SK-N-SH (cell line): ENCODE results near the gene SLC24A3. TPM values are rescaled to one million over a fixed set of nuclear protein-coding genes. Genes with fewer than 3 reads are reported as not detected.

Source experiments
- CTCF ChIA-PET: fragments of 300-600, 350-600 bp; formaldehyde crosslinking; extraction: SDS; loops from one replicate; lab custom pipeline; 2021; lab: Yijun Ruan, JAX
- POLR2A ChIA-PET: fragments of 350-600 bp; sonication (Branson Sonifier 250); formaldehyde crosslinking; extraction: SDS; loops from one replicate; lab custom pipeline; 2020; ENCODE audit warnings: antibody characterized with exemption, inconsistent platforms; lab: Yijun Ruan, JAX
- DNase-seq: peaks from one replicate; pipeline ENCODE4 v3.0.0; 2012
- H2AFZ ChIP-seq: fragments of 200-600 bp; sonication (generic); 2 replicates; pipeline ENCODE4 v1.8.1; 2016; ENCODE audit warnings: antibody characterized with exemption, mild to moderate bottlenecking, low read depth
- H3F3A ChIP-seq: fragments of 200-600 bp; sonication (generic); replicated peaks from 2 replicates; pipeline ENCODE3; 2016; ENCODE audit warnings: antibody characterized with exemption, mild to moderate bottlenecking; ENCODE audit not compliant: insufficient read depth
- H3K27ac ChIP-seq, 2 experiments: fragments of 200-500 bp in 1 of 2; fragments of 200-600 bp in 1 of 2; sonication (Bioruptor generic) in 1 of 2; sonication (generic), shearing (Covaris generic) in 1 of 2; 2 replicates each; pipeline versions ENCODE4 v1.5.1 to v1.6.1; 2014 to 2016; ENCODE audit warnings: low read depth in 2 of 2, inconsistent platforms in 1 of 2, low read length in 1 of 2, mild to moderate bottlenecking in 1 of 2, mixed read lengths in 1 of 2
- H3K27me3 ChIP-seq: fragments of 200-600 bp; sonication (generic), shearing (Covaris generic); 2 replicates; pipeline ENCODE4 v1.6.1; 2016; ENCODE audit warnings: mixed run types; ENCODE audit not compliant: insufficient read depth
- H3K36me3 ChIP-seq, 2 experiments: fragments of 200-500 bp in 1 of 2; fragments of 200-600 bp in 1 of 2; sonication (Bioruptor generic) in 1 of 2; sonication (generic) in 1 of 2; replicated peaks in 1 of 2; 2 replicates each; pipeline versions ENCODE3 to v1.5.1; 2014 to 2016; ENCODE audit warnings: low read length in 1 of 2, mild to moderate bottlenecking in 1 of 2; ENCODE audit not compliant: insufficient read depth in 2 of 2, control insufficient read depth in 1 of 2
- H3K4me1 ChIP-seq, 2 experiments: fragments of 200-500 bp in 1 of 2; fragments of 200-600 bp in 1 of 2; sonication (Bioruptor generic) in 1 of 2; sonication (generic), shearing (Covaris generic) in 1 of 2; 2 replicates each; pipeline versions ENCODE4 v1.5.1 to v1.6.1; 2014 to 2016; ENCODE audit warnings: low read depth in 1 of 2, low read length in 1 of 2, mixed run types in 1 of 2; ENCODE audit not compliant: insufficient read depth in 2 of 2, control insufficient read depth in 1 of 2
- H3K4me2 ChIP-seq: fragments of 200-600 bp; sonication (generic), shearing (Covaris generic); 2 replicates; pipeline ENCODE4 v1.6.1; 2017; ENCODE audit warnings: mixed run types
- H3K4me3 ChIP-seq, 2 experiments: fragments of 200-500 bp in 1 of 2; fragments of 200-600 bp in 1 of 2; sonication (Bioruptor generic) in 1 of 2; sonication (generic), shearing (Covaris generic) in 1 of 2; 2 replicates each; pipeline versions ENCODE4 v1.5.1 to v1.8.1; 2014 to 2016; ENCODE audit warnings: low read depth in 2 of 2, inconsistent platforms in 1 of 2, low read length in 1 of 2, mild to moderate bottlenecking in 1 of 2, mixed read lengths in 1 of 2, moderate library complexity in 1 of 2
- H3K79me2 ChIP-seq: fragments of 200-600 bp; sonication (generic); 2 replicates; pipeline ENCODE4 v1.8.1; 2017; ENCODE audit warnings: mild to moderate bottlenecking; ENCODE audit not compliant: insufficient read depth
- H3K9ac ChIP-seq: fragments of 200-600 bp; sonication (generic); 2 replicates; pipeline ENCODE4 v1.6.1; 2017; ENCODE audit warnings: mixed run types
- H3K9me2 ChIP-seq: fragments of 200-600 bp; sonication (generic); 2 replicates; pipeline ENCODE4 v1.6.1; 2017; ENCODE audit warnings: mixed run types
- H3K9me3 ChIP-seq: fragments of 200-600 bp; sonication (generic); 2 replicates; pipeline ENCODE4 v1.6.1; 2017; ENCODE audit warnings: mixed run types, mild to moderate bottlenecking, moderate library complexity
- H4K20me1 ChIP-seq: fragments of 200-600 bp; sonication (generic); 2 replicates; pipeline ENCODE4 v1.6.1; 2017; ENCODE audit warnings: mild to moderate bottlenecking, mixed run types; ENCODE audit not compliant: insufficient read depth
- ELF1 ChIP-seq: IDR thresholded peaks from 2 replicates; pipeline ENCODE4 v1.4.0; 2012
- EP300 ChIP-seq, 2 experiments: IDR thresholded peaks; 2 replicates each; pipeline versions ENCODE4 v1.4.0 to v1.6.1; 2012; ENCODE audit warnings: borderline replicate concordance in 1 of 2, low read depth in 1 of 2, low read length in 1 of 2
- EZH2phosphoT487 ChIP-seq: fragments of 200-600 bp; sonication (generic); IDR thresholded peaks from 2 replicates; pipeline ENCODE4 v1.6.1; 2017; ENCODE audit warnings: low read depth, mixed run types, mild to moderate bottlenecking, antibody characterized with exemption, moderate library complexity, borderline replicate concordance
- FOSL2 ChIP-seq: IDR thresholded peaks from 2 replicates; pipeline ENCODE4 v1.4.0; 2012; ENCODE audit warnings: low read depth, mild to moderate bottlenecking, moderate library complexity, borderline replicate concordance
- FOXJ3 ChIP-seq: sonication (generic); formaldehyde crosslinking; IDR thresholded peaks from 2 replicates; pipeline ENCODE4 v1.5.1; 2020; ENCODE audit warnings: mild to moderate bottlenecking, missing genetic modification reagents
- FOXM1 ChIP-seq: IDR thresholded peaks from 2 replicates; pipeline ENCODE4 v1.4.0; 2012; ENCODE audit warnings: low read depth, mild to moderate bottlenecking
- GABPA ChIP-seq: IDR thresholded peaks from 2 replicates; pipeline ENCODE4 v1.4.0; 2012; ENCODE audit warnings: low read depth, mild to moderate bottlenecking
- GATA2 ChIP-seq: sonication (generic); formaldehyde crosslinking; IDR thresholded peaks from 2 replicates; pipeline ENCODE4 v1.5.0; 2020; ENCODE audit warnings: mild to moderate bottlenecking, missing genetic modification reagents
- JUND ChIP-seq: IDR thresholded peaks from 2 replicates; pipeline ENCODE4 v1.4.0; 2012
- NFIC ChIP-seq: IDR thresholded peaks from 2 replicates; pipeline ENCODE4 v1.4.0; 2012; ENCODE audit warnings: borderline replicate concordance
- NRF1 ChIP-seq: IDR thresholded peaks from 2 replicates; pipeline ENCODE4 v1.6.1; 2012; ENCODE audit warnings: low read depth, mild to moderate bottlenecking, low read length
- POLR2AphosphoS5 ChIP-seq: IDR thresholded peaks from 2 replicates; pipeline ENCODE4 v1.6.1; 2012; ENCODE audit warnings: low read depth, low read length
- SMC3 ChIP-seq: IDR thresholded peaks from 2 replicates; pipeline ENCODE4 v1.6.1; 2012; ENCODE audit warnings: low read depth, low read length, improper control_type of control experiment
- TAF1 ChIP-seq: IDR thresholded peaks from 2 replicates; pipeline ENCODE4 v1.6.1; 2012; ENCODE audit warnings: low read depth, mild to moderate bottlenecking, low read length, moderate library complexity, borderline replicate concordance
- YY1 ChIP-seq: IDR thresholded peaks from 2 replicates; pipeline ENCODE4 v1.4.0; 2012; ENCODE audit warnings: low read depth, mild to moderate bottlenecking
- WGBS: methylation state at CpG from one replicate; pipeline ENCODE4 v1.1.6; 2017; ENCODE audit warnings: low lambda C conversion rate; 5-methylcytosine and 5-hydroxymethylcytosine counted together
- polyA plus RNA-seq, 3 experiments: library from polyadenylated mRNA; depleted of rRNA; stranded (reverse); fragments of >200 nt; gene quantifications; 2 replicates each; pipeline ENCODE4 v1.2.3, GENCODE V29; 2012
- TF ChIP-seq, protein P1 (sequence below): IDR thresholded peaks from 2 replicates; pipeline ENCODE4 v1.4.0; 2012; ENCODE audit warnings: low read depth
- TF ChIP-seq, protein P2 (sequence below): fragments of 150-350 bp; IDR thresholded peaks from 2 replicates; pipeline ENCODE4 v1.6.1; 2017; ENCODE audit warnings: antibody characterized with exemption, low read length, low read depth, borderline replicate concordance

SLC24A3 gene
- polyA plus RNA-seq, 1 of the 3 experiments (the other 2 are of a cell fraction), result not detected

DNA sequence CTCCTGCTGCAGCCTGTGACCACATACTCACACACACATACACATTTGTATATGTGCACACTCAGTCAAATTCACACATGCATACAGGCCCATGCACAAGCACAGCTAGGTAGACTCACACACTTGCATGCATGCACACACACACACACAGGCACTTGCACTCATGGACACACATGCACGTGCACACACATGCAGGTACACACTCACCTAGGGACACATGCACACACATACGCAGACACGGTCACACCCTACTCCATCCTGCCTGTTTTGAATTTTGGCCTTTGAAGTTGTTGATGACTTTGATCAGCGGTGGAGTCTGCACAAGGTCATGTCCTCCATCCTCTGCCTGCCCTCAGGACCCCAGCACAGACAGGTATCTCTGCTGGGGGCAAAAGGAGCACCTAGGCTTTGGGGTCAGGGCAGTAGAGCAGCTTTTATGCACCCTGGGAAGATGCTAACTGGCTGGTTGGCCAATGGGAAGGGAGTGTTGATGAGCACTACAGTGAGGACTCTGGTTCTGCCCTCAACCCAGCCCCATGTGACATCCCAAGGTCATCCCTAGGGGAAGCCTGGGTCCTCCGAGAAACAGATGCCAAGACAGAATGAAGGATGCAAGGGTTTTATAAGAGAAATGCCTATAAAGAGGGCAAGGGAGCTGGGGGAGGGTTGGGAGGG is 218.3 kb downstream of the SLC24A3 start:
- no peak for TF ChIP-seq NFIC
- no peak for TF ChIP-seq GATA2 (CRISPR knock-in tag)
- no peak for TF ChIP-seq YY1
- TF ChIP-seq, protein P1, sequence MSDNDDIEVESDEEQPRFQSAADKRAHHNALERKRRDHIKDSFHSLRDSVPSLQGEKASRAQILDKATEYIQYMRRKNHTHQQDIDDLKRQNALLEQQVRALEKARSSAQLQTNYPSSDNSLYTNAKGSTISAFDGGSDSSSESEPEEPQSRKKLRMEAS, result no peak
- TF ChIP-seq TAF1, result no peak
- no peak for TF ChIP-seq ELF1
- no peak for TF ChIP-seq POLR2AphosphoS5
- no peak for TF ChIP-seq SMC3
- TF ChIP-seq FOSL2, result no peak
- TF ChIP-seq, protein P2, sequence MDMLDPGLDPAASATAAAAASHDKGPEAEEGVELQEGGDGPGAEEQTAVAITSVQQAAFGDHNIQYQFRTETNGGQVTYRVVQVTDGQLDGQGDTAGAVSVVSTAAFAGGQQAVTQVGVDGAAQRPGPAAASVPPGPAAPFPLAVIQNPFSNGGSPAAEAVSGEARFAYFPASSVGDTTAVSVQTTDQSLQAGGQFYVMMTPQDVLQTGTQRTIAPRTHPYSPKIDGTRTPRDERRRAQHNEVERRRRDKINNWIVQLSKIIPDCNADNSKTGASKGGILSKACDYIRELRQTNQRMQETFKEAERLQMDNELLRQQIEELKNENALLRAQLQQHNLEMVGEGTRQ, result no peak
- TF ChIP-seq GABPA, result no peak
- no peak for TF ChIP-seq NRF1
- no peak for TF ChIP-seq EP300 (IDR thresholded peaks at IDR 0.05; ENCODE audit: borderline replicate concordance in 1 of 2, low read depth in 1 of 2, low read length in 1 of 2)
- TF ChIP-seq EZH2phosphoT487, result no peak
- no peak for TF ChIP-seq JUND
- no peak for TF ChIP-seq FOXJ3 (CRISPR knock-in tag)
- no peak for TF ChIP-seq FOXM1
- no peak overlapping the region for H3K4me3 ChIP-seq
- no peak overlapping the region for H3K27ac ChIP-seq
- no peaks in the 10 kb centered on the region for H3K36me3 ChIP-seq
- H3K9ac ChIP-seq, result no peak overlapping the region
- H3K4me2 ChIP-seq, result no peak overlapping the region
- no peak overlapping the region for H2AFZ ChIP-seq
- no peaks in the 10 kb centered on the region for H3K9me2 ChIP-seq
- DNase-seq, result no peak
- H3F3A ChIP-seq, result no peaks in the 10 kb centered on the region
- no peaks in the 10 kb centered on the region for H3K9me3 ChIP-seq
- ChIA-PET CTCF (no interaction called here), POLR2A (no interaction called here)
- 21% methylated on average over 5 of the region's 5 CpGs for WGBS
- H4K20me1 ChIP-seq, result no peaks in the 10 kb centered on the region
- H3K27me3 ChIP-seq, result peaks cover 18% of the 10 kb centered on the region
- no peaks in the 10 kb centered on the region for H3K79me2 ChIP-seq
- H3K4me1 ChIP-seq, result no peaks in the 10 kb centered on the region; a peak in 2 of 4 replicates

DNA sequence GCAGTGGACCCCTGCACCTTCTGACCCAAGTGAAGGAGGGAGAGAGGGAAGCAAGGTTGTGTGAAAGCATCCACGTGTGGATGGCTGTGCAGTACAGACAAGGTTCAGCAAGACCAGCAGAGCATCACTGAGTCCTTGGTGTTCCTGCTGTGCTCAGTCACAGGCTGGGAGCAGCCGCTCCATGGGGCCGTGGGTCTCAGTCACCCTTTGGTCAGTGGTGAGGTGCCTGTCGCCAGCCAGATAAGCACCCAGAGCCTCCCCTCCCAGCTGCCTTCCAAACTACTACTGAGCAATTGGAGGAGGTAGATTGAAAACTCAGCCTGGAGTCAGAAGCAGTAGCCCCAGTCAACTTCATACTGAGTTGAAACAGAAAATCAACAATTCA is 218.9 kb downstream of the SLC24A3 start:
- H3K9me2 ChIP-seq, result no peaks in the 10 kb centered on the region
- ChIA-PET CTCF (interaction anchor here (1.4 kb wide), 1 partner anchor 8 kb away, joined by 5 read pairs; no protein-coding TSS in a partner anchor), POLR2A (no interaction called here)
- H4K20me1 ChIP-seq, result no peaks in the 10 kb centered on the region
- WGBS, result 3% methylated on average over 4 of the region's 4 CpGs
- TF ChIP-seq NRF1, result no peak
- peaks cover 18% of the 10 kb centered on the region for H3K27me3 ChIP-seq
- no peak overlapping the region for H3K27ac ChIP-seq
- no peaks in the 10 kb centered on the region for H3F3A ChIP-seq
- DNase-seq, result no peak
- no peaks in the 10 kb centered on the region for H3K79me2 ChIP-seq
- H3K4me2 ChIP-seq, result no peak overlapping the region
- H2AFZ ChIP-seq, result no peak overlapping the region
- no peaks in the 10 kb centered on the region for H3K9me3 ChIP-seq
- no peak overlapping the region for H3K9ac ChIP-seq
- H3K4me1 ChIP-seq, result no peaks in the 10 kb centered on the region; a peak in 2 of 4 replicates
- H3K4me3 ChIP-seq, result no peak overlapping the region
- no peaks in the 10 kb centered on the region for H3K36me3 ChIP-seq
